Loucy (cell line): ENCODE measurements around the gene ORC3.
A peak's percentile ranks its signal among the peaks of the same experiment; 100 is the strongest.

Experiments
- H2AFZ ChIP-seq: fragments of 200-600 bp; sonication (generic); 2 replicates; pipeline ENCODE4 v1.6.0; 2016; ENCODE audit warnings: antibody characterized with exemption, mild to moderate bottlenecking, low read length, moderate library complexity
- H3F3A ChIP-seq: fragments of 200-600 bp; 2 replicates; pipeline ENCODE4 v1.6.0; 2016; ENCODE audit warnings: antibody characterized with exemption, low read depth, mild to moderate bottlenecking
- H3K27me3 ChIP-seq: fragments of 200-600 bp; sonication (generic); 2 replicates; pipeline ENCODE4 v1.6.1; 2014; ENCODE audit warnings: low read length, mild to moderate bottlenecking; ENCODE audit not compliant: insufficient read depth, poor library complexity, severe bottlenecking
- H3K36me3 ChIP-seq: fragments of 200-600 bp; sonication (generic); 2 replicates; pipeline ENCODE4 v1.6.1; 2016; ENCODE audit warnings: low read length; ENCODE audit not compliant: insufficient read depth
- H3K4me1 ChIP-seq: fragments of 200-600 bp; sonication (generic); 2 replicates; pipeline ENCODE4 v1.5.1; 2014; ENCODE audit warnings: low read length, mild to moderate bottlenecking; ENCODE audit not compliant: insufficient read depth, poor library complexity, severe bottlenecking
- H3K4me2 ChIP-seq: fragments of 200-600 bp; sonication (generic); 2 replicates; pipeline ENCODE4 v1.6.0; 2014; ENCODE audit warnings: antibody characterized with exemption, low read length, low read depth, mild to moderate bottlenecking; ENCODE audit not compliant: poor library complexity, severe bottlenecking
- H3K4me3 ChIP-seq: fragments of 200-600 bp; sonication (generic); 2 replicates; pipeline ENCODE4 v1.5.1; 2014; ENCODE audit warnings: low read length, mild to moderate bottlenecking, mixed read lengths; ENCODE audit not compliant: poor library complexity, severe bottlenecking
- H3K79me2 ChIP-seq: fragments of 200-600 bp; sonication (generic); 2 replicates; pipeline ENCODE4 v1.6.1; 2014; ENCODE audit warnings: low read length; ENCODE audit not compliant: insufficient read depth
- H3K9ac ChIP-seq: fragments of 200-600 bp; sonication (generic); 2 replicates; pipeline ENCODE4 v1.6.0; 2014; ENCODE audit warnings: mild to moderate bottlenecking, low read depth, low read length, moderate library complexity; ENCODE audit not compliant: poor library complexity, severe bottlenecking
- H3K9me2 ChIP-seq: fragments of 200-600 bp; sonication (generic); replicated peaks from 2 replicates; pipeline ENCODE4 v1.6.1; 2016; ENCODE audit warnings: low read depth, low read length, mixed read lengths
- H3K9me3 ChIP-seq: fragments of 200-600 bp; sonication (generic); 2 replicates; pipeline ENCODE4 v1.6.1; 2014; ENCODE audit warnings: mild to moderate bottlenecking, antibody characterized with exemption, low read length, low read depth; ENCODE audit not compliant: insufficient read depth
- H4K20me1 ChIP-seq: fragments of 200-600 bp; sonication (generic); 2 replicates; pipeline ENCODE4 v1.6.0; 2014; ENCODE audit warnings: antibody characterized with exemption, low read length, mild to moderate bottlenecking; ENCODE audit not compliant: insufficient read depth, poor library complexity, severe bottlenecking
- CTCF ChIP-seq: fragments of 200-600 bp; sonication (generic); conservative IDR thresholded peaks from 2 replicates; pipeline ENCODE4 v1.5.1; 2014; ENCODE audit warnings: mild to moderate bottlenecking, antibody characterized with exemption, low read length
- EZH2phosphoT487 ChIP-seq: fragments of 200-600 bp; IDR thresholded peaks from 2 replicates; pipeline ENCODE4 v1.6.1; 2018; ENCODE audit warnings: antibody characterized with exemption, mild to moderate bottlenecking, moderate library complexity, borderline replicate concordance

Gene ORC3

GRCh38 chr6:87641065-87641692 lies 51.2 kb downstream of the ORC3 start:
- H3K4me3 ChIP-seq: no peak overlapping the region
- no peaks in the 10 kb centered on the region for H4K20me1 ChIP-seq
- no peaks in the 10 kb centered on the region for H3K79me2 ChIP-seq
- peaks cover 3% of the 10 kb centered on the region; the same call in 1 of the 2 replicates for H3K36me3 ChIP-seq
- H2AFZ ChIP-seq: no peak overlapping the region
- H3K4me2 ChIP-seq: no peak overlapping the region
- H3K9ac ChIP-seq: no peak overlapping the region
- H3K9me2 ChIP-seq: no peaks in the 10 kb centered on the region
- TF ChIP-seq CTCF (no peak), EZH2phosphoT487 (no peak)
- no peaks in the 10 kb centered on the region for H3F3A ChIP-seq
- H3K27me3 ChIP-seq: no peaks in the 10 kb centered on the region
- no peaks in the 10 kb centered on the region for H3K9me3 ChIP-seq
- H3K4me1 ChIP-seq: peaks cover 8% of the 10 kb centered on the region

GRCh38 chr6:87645080-87645479 lies 55.1 kb downstream of the ORC3 start:
- Histone ChIP-seq H3K4me2 (peak overlapping the region; percentile 15), H3K9me2 (no peaks in the 10 kb centered on the region), H3K9ac (no peak overlapping the region), H3K36me3 (no peaks in the 10 kb centered on the region), H3K27me3 (no peaks in the 10 kb centered on the region), H3K4me1 (peaks cover 8% of the 10 kb centered on the region), H2AFZ (no peak overlapping the region), H3K4me3 (peak overlapping the region; percentile 2), H3K9me3 (no peaks in the 10 kb centered on the region), H3F3A (no peaks in the 10 kb centered on the region), H4K20me1 (no peaks in the 10 kb centered on the region), H3K79me2 (no peaks in the 10 kb centered on the region)
- no peak for TF ChIP-seq CTCF
- TF ChIP-seq EZH2phosphoT487: no peak

GRCh38 chr6:87653074-87653962 lies 63.4 kb downstream of the ORC3 start:
- H2AFZ ChIP-seq: no peak overlapping the region
- no peak overlapping the region for H3K4me2 ChIP-seq
- H3K4me1 ChIP-seq: peaks cover 9% of the 10 kb centered on the region
- no peaks in the 10 kb centered on the region; the same call in 1 of the 2 replicates for H3K36me3 ChIP-seq
- H3K9me2 ChIP-seq: no peaks in the 10 kb centered on the region
- H4K20me1 ChIP-seq: no peaks in the 10 kb centered on the region
- no peak overlapping the region for H3K4me3 ChIP-seq
- no peaks in the 10 kb centered on the region for H3K9me3 ChIP-seq
- H3K27me3 ChIP-seq: no peaks in the 10 kb centered on the region
- TF ChIP-seq EZH2phosphoT487 (no peak), CTCF (no peak)
- H3K79me2 ChIP-seq: no peaks in the 10 kb centered on the region
- H3K9ac ChIP-seq: no peak overlapping the region
- no peaks in the 10 kb centered on the region for H3F3A ChIP-seq
